Smooth muscle cell (in vitro differentiated cells): Measurements from ENCODE around the gene MRAP. TPM values are rescaled to one million over a fixed set of nuclear protein-coding genes. Genes with fewer than 3 reads are reported as not detected.

Source experiments
- DNase-seq: peaks from one replicate; lab custom pipeline; 2025; ENCODE audit not compliant: unreplicated experiment; lab: John Stamatoyannopoulos, UW
- H2AFZ ChIP-seq: fragments of 200-600 bp; sonication (generic); 2 replicates; pipeline ENCODE4 v1.6.0; 2016; ENCODE audit warnings: antibody characterized with exemption, low read depth, mild to moderate bottlenecking
- H3F3A ChIP-seq: fragments of 200-600 bp; sonication (generic); 2 replicates; pipeline ENCODE4 v1.6.0; 2017; ENCODE audit warnings: antibody characterized with exemption, low read depth
- H3K27ac ChIP-seq: fragments of 200-600 bp; sonication (generic); 2 replicates; pipeline ENCODE4 v1.5.1; 2016; ENCODE audit warnings: low read depth, mild to moderate bottlenecking
- H3K27me3 ChIP-seq: fragments of 200-600 bp; sonication (generic); 2 replicates; pipeline ENCODE4 v1.6.1; 2016; ENCODE audit warnings: low read depth, mild to moderate bottlenecking
- H3K36me3 ChIP-seq: fragments of 200-600 bp; sonication (generic); 2 replicates; pipeline ENCODE4 v1.5.1; 2016; ENCODE audit warnings: low read depth
- H3K4me1 ChIP-seq: fragments of 200-600 bp; sonication (generic); 2 replicates; pipeline ENCODE4 v1.5.1; 2016; ENCODE audit warnings: low read depth
- H3K4me2 ChIP-seq: fragments of 200-600 bp; sonication (generic); 2 replicates; pipeline ENCODE4 v1.6.0; 2016; ENCODE audit warnings: mild to moderate bottlenecking
- H3K4me3 ChIP-seq: fragments of 200-600 bp; sonication (generic); 2 replicates; pipeline ENCODE4 v1.5.1; 2016; ENCODE audit warnings: mild to moderate bottlenecking
- H3K79me2 ChIP-seq: fragments of 200-600 bp; sonication (generic); 2 replicates; pipeline ENCODE4 v1.6.0; 2016; ENCODE audit warnings: low read depth, mild to moderate bottlenecking
- H3K9ac ChIP-seq: fragments of 200-600 bp; sonication (generic); 2 replicates; pipeline ENCODE4 v1.6.0; 2016; ENCODE audit warnings: low read depth
- H3K9me3 ChIP-seq: fragments of 200-600 bp; sonication (generic); replicated peaks from 2 replicates; pipeline ENCODE4 v1.5.1; 2016; ENCODE audit warnings: low read depth
- H4K20me1 ChIP-seq: fragments of 200-600 bp; sonication (generic); 2 replicates; pipeline ENCODE4 v1.6.0; 2016; ENCODE audit warnings: low read depth
- WGBS: methylation state at CpG from one replicate; pipeline ENCODE4 v1.1.7; 2016; ENCODE audit warnings: low lambda C conversion rate; 5-methylcytosine and 5-hydroxymethylcytosine counted together
- polyA plus RNA-seq: library from polyadenylated mRNA; unstranded; fragments of >200 nt; fragmentation: Nextera tagmentation; extraction: Ambion mirVana; gene quantifications from 2 replicates; pipeline ENCODE4 v1.2.1, GENCODE V29; 2016
- total RNA-seq: library from RNA; depleted of rRNA; stranded (reverse); fragments of >200 nt; gene quantifications from 2 replicates; pipeline ENCODE4 v1.2.3, GENCODE V29; 2014
- TF ChIP-seq, protein P1 (sequence below): fragments of 200-600 bp; sonication (generic); IDR thresholded peaks from 2 replicates; pipeline ENCODE4 v1.5.1; 2017; ENCODE audit warnings: borderline replicate concordance, mild to moderate bottlenecking, antibody characterized with exemption; ENCODE audit not compliant: insufficient read depth, poor library complexity, severe bottlenecking

Gene MRAP
- total RNA-seq = not detected in 2 replicates
- 0.77 TPM in 1 of 2 replicates, not detected in the other for polyA plus RNA-seq

- H3K9ac ChIP-seq = no peak within 1 kb of the TSS
These were observed at the start of gene MRAP for GRCh38 chr21:32298658-32299081. Gene MRAP, plus strand, starts transcription at chr21:32298855. Its CDS starts 117 bp downstream, at chr21:32298972.

DNA sequence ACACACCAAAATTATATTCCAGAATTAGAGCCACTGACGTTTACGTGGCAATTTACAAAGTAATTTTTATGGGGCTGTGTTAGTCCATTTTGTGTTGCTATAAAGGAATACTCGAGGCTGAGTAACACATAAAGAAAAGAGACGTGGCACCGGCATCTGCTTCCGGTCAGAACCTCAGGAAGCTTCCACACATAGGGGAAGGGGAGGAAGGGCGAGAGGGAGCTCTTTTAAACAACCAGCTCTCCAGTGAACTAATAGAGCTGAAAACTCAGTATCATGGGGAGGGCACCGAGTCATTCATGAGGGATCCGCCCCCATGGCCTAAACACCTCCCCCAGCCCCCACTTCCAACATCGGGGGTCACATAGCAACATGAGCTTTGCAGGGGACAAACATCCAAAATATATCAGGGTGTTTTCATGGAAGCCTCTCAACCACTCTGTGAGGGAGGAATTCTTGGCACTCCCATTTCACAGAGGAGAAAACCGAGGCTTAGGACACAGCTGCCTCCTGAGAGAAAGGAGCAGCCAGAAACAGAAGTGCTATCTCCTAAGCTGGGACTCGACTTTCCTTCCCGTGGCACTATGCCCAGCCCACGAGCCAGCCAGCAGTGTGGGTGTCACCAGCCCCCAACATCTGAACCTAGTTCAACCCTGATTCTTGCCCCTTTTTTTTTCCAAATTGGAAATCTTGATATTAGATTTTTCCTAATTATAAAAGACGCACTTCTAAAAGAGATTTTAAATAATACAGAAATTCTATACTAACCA lies 49.0 kb upstream of the MRAP start:
- WGBS = 89% methylated on average over 15 of the region's 15 CpGs
- DNase-seq = no peak

More at GRCh38 chr21:32298658-32299081, at the start of gene MRAP:
- Histone ChIP-seq H3K27me3 (no peaks in the 10 kb centered on the region), H4K20me1 (no peaks in the 10 kb centered on the region), H3K27ac (no peak within 1 kb of the TSS), H3K36me3 (no peaks in the 10 kb centered on the region), H3K4me1 (no peaks in the 10 kb centered on the region), H3F3A (no peaks in the 10 kb centered on the region), H3K9me3 (no peaks in the 10 kb centered on the region), H2AFZ (no peak within 1 kb of the TSS), H3K79me2 (no peaks in the 10 kb centered on the region), H3K4me3 (no peak within 1 kb of the TSS), H3K4me2 (no peak within 1 kb of the TSS)
- 94% methylated on average over 14 of the region's 14 CpGs for WGBS
- no peak for DNase-seq
- TF ChIP-seq, protein P1, sequence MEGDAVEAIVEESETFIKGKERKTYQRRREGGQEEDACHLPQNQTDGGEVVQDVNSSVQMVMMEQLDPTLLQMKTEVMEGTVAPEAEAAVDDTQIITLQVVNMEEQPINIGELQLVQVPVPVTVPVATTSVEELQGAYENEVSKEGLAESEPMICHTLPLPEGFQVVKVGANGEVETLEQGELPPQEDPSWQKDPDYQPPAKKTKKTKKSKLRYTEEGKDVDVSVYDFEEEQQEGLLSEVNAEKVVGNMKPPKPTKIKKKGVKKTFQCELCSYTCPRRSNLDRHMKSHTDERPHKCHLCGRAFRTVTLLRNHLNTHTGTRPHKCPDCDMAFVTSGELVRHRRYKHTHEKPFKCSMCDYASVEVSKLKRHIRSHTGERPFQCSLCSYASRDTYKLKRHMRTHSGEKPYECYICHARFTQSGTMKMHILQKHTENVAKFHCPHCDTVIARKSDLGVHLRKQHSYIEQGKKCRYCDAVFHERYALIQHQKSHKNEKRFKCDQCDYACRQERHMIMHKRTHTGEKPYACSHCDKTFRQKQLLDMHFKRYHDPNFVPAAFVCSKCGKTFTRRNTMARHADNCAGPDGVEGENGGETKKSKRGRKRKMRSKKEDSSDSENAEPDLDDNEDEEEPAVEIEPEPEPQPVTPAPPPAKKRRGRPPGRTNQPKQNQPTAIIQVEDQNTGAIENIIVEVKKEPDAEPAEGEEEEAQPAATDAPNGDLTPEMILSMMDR = no peak

DNA sequence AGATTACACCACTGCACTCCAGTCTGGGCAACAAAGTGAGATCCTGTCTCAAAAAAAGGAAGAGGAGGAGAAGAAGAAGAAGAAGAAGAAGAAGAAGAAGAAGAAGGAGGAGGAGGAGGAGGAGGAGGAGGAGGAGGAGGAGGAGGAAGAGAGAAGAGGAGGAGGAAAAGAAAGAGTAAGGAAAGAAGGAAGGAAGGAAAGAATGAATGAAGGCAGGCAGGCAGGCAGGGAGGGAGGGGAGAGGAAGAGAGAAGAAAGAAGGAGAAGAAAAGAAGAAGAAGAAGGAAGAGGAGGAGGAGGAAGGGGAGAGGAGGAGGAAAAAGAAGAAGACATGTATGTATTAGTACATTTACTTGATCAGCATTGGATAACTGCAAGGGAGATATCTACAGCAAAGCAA lies 46.5 kb upstream of the MRAP start:
- Histone ChIP-seq H4K20me1 (no peaks in the 10 kb centered on the region), H2AFZ (no peak overlapping the region), H3K4me3 (no peak overlapping the region), H3F3A (no peaks in the 10 kb centered on the region), H3K27ac (no peak overlapping the region), H3K4me1 (peaks cover 6% of the 10 kb centered on the region), H3K9me3 (no peaks in the 10 kb centered on the region), H3K9ac (no peak overlapping the region), H3K36me3 (no peaks in the 10 kb centered on the region), H3K27me3 (no peaks in the 10 kb centered on the region), H3K79me2 (no peaks in the 10 kb centered on the region), H3K4me2 (no peak overlapping the region)
- TF ChIP-seq, protein P1 = no peak
- no peak for DNase-seq

More for the DNA sequence above, 49.0 kb upstream of the MRAP start:
- H3F3A ChIP-seq = no peaks in the 10 kb centered on the region
- no peak overlapping the region for H3K4me2 ChIP-seq
- no peak overlapping the region for H3K27ac ChIP-seq
- H3K36me3 ChIP-seq = no peaks in the 10 kb centered on the region
- TF ChIP-seq, protein P1 = no peak
- H4K20me1 ChIP-seq = no peaks in the 10 kb centered on the region
- H3K4me3 ChIP-seq = no peak overlapping the region
- H3K4me1 ChIP-seq = peaks cover 6% of the 10 kb centered on the region
- no peak overlapping the region for H3K9ac ChIP-seq
- no peaks in the 10 kb centered on the region for H3K79me2 ChIP-seq
- H3K27me3 ChIP-seq = no peaks in the 10 kb centered on the region
- no peaks in the 10 kb centered on the region for H3K9me3 ChIP-seq
- H2AFZ ChIP-seq = no peak overlapping the region

- Histone ChIP-seq H3K36me3 (no peaks in the 10 kb centered on the region), H3K4me2 (peak overlapping the region; percentile 41), H4K20me1 (no peaks in the 10 kb centered on the region), H3K4me3 (no peak overlapping the region), H3K27me3 (no peaks in the 10 kb centered on the region), H2AFZ (no peak overlapping the region), H3K4me1 (peaks cover 6% of the 10 kb centered on the region), H3K79me2 (no peaks in the 10 kb centered on the region), H3K9ac (no peak overlapping the region), H3K9me3 (no peaks in the 10 kb centered on the region), H3K27ac (no peak overlapping the region), H3F3A (no peaks in the 10 kb centered on the region)
- TF ChIP-seq, protein P1 = no peak
- 73% methylated on average over 7 of the region's 7 CpGs for WGBS
- no peak for DNase-seq
These were observed 45.4 kb upstream of the MRAP start for GRCh38 chr21:32253215-32253641.
